ENCODE measurements around the gene FSTL4.
"Not testable (repeated sequence)": the region's sequence is repeated elsewhere in the genome, so short reads cannot be mapped to it uniquely, and the experiment has no call there.

Gene FSTL4

DNA sequence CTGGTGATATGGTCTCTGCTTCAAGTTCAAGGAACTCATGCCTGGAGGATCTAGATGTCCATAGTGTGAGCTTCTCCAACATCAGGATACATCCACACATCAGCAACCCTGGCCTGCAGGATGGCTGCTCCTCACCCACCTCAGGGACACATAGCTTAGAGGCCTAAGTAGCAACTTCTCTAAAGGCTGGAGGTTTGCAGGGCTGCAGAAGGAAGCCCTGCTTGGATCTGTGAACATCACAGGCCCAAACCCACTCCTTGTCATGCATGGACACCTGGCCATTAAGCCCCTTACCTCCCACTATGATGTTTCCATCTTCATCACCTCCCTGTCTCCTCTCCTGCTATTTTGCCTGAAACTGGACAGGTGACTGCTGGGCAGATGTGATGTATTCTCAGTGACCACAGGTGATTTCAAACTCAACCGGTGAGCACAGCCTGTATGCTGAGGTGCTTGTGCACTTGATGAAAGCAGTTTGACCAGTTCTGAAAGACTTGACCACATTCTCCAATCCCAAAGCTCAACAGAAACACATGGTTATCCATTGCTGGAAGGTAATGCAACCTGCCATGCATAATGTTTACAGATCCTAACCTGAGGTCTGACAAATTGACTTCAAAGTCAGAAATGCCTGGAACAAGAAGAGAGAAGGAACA lies 205.2 kb downstream of the FSTL4 start:
- in situ Hi-C loops (cut with MboI; ENCODE audit: low sequenced_read_pairs) = no loop called here

- in situ Hi-C loops (cut with MboI; ENCODE audit: low sequenced_read_pairs) = no loop called here
Measured at GRCh38 chr5:133406208-133406976, 205.9 kb downstream of the FSTL4 start.

DNA sequence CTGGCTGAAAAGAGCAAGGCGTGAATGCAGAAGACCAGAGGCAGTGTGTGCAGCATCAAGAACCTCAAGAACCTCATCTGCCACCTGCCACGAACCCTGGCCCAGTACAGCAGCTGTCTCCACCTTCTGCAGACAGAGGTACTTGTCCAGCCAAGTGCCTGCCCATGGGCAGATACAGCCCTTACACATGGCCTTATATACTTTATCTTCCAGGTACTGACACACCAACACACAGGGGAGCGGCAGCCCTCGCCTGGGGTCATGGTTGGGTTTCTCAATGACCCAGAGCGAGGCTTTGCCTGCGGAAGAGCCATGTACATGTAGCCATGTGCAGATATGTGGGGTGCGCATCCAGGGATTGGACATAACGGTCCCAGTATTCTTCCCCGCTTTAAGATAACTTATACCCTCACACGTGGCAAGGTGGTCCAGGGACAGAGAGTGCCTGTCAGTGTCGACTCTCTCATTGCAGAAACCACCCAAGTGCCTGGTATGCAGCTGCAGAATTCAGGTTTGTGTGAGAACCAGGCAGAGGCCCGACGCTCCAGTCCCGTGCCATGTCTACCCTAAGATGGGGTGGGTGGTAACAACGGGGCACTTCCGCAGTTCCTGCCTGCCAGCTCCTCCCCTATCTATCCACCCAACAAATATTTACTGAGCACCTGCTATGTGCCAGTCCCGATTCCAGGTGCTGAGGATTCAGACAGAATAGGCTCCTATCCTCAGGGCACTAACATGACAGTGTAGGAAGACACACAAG lies 206.9 kb downstream of the FSTL4 start:
- in situ Hi-C loops (cut with MboI; ENCODE audit: low sequenced_read_pairs) = no loop called here

DNA sequence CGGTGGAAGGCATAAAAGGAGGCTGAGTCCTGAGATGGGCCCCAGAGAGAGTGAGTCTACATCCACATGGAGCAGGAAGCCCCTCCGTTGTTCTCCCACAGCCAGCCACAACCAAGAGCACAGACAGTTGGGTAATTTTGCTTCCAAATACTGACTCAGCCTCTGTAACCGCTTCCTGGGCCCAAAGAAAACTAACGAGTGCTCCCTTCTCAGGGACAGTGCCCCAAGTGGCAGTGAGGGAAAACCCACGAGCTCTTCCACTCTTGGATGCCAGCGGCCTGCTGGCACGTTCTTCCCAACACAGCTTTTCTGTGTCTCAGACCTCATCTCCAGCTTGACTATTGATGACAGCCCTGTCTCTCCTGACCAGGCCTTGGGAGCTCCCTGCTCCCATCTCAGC lies 207.6 kb downstream of the FSTL4 start:
- in situ Hi-C loops (cut with MboI; ENCODE audit: low sequenced_read_pairs) = no loop called here

GRCh38 chr5:133403741-133404364 lies 208.5 kb downstream of the FSTL4 start:
- in situ Hi-C loops (cut with MboI; ENCODE audit: low sequenced_read_pairs) = no loop called here

DNA sequence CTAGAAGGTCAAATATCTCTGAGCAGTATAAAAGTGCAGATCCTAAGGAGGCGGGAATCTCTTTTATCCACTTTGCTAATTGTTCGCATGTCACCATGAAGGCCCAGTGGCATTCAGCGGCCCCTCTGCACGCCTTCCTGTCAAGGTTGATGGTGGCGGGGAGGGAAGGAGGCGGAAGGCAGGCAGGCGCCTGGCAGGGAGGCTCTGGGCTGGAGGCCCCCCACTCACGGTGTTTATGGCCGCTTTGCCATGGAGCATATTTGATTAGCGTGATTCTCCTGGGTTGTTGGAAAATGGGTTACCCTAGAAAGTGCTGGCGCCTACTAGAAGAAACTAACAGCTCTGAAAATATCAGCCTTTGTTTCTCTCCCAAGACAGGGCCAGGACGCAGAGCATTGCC lies 209.6 kb downstream of the FSTL4 start:
- in situ Hi-C loops (cut with MboI; ENCODE audit: low sequenced_read_pairs) = no loop called here

GRCh38 chr5:133401731-133402347 lies 210.5 kb downstream of the FSTL4 start:
- in situ Hi-C loops (cut with MboI; ENCODE audit: low sequenced_read_pairs) = no loop called here

DNA sequence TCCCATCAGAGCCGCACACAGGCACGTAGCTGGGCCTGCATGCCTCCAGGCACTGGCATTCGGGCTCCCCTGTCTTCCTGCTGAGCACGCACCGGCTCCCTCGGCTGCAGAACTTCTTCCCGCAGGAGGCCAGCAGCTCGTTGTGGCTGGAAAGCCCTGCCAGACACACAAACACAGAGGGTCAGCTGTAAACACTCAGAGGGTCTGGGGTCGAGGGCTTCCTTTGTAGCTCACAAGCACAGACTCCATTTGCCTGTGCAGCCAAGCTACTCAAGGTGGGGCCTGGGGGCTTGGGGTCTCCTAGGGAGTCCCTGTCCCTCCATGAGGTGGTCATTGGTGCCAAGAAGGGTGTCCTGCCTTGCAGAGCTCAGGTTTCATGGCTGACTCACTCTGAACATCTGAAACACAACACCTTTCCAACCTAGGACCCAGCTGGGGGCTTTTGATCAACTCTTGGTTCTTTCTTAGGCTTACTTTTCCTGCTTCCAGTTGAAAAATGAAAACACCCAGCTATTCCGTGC lies 211.4 kb downstream of the FSTL4 start:
- in situ Hi-C loops (cut with MboI; ENCODE audit: low sequenced_read_pairs) = no loop called here

GRCh38 chr5:133400120-133400519 lies 212.2 kb downstream of the FSTL4 start:
- in situ Hi-C loops (cut with MboI; ENCODE audit: low sequenced_read_pairs) = no loop called here

- in situ Hi-C loops (cut with MboI; ENCODE audit: low sequenced_read_pairs) = no loop called here
Measured at GRCh38 chr5:133399247-133399891, 213.0 kb downstream of the FSTL4 start.

DNA sequence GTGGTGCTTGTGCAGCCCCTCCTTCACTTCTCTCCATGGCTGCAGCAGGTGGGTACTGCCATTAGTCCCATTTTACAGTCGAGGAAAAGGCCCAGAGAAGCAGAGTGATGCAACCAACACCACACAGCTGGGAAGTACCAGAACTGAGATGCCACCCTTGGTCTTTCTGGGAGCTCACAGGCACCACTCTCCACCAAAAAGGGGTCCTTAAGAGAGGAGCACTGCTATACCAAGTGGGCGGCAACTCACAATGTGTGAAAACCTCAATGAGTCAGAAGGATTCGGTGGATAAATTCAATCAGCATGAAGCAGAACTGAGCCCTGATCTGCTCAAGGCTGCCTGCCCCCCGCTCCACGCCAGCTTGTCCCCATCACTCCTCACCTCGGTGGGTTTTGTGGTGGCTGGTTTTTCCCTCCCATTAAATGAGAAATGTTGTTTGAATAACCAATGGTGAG lies 213.7 kb downstream of the FSTL4 start:
- in situ Hi-C loops (cut with MboI; ENCODE audit: low sequenced_read_pairs) = no loop called here

DNA sequence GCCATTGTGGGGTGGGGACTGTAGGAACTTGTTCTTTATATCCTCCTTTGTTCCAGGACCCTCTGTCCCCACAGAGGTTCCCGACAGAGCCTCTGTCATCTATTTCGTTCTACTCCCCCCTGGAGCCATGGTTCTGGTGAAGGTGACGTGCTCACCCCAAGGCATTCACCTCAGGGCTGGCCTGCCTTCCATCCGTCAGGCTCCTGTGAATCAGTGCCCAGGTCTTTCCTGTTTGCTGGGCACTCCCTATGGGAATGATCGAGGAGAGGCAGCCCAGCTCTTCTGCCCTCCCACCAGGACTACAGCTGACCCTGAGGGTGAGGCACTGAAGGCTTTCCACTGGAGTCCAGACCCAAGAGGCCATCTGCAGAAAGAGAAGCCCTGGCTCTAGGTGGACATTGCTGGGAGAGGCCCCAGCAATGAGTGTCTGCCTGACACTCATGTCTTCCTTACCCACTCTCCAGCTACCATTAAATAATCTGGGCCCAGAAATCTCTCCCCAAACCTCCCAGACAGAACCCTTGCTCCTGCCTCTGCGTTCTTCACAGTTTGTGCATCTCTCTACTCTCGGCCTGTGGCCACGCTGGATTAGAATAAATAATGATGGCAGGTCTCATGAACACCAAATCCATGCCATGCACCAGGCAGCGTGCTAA lies 214.2 kb downstream of the FSTL4 start:
- in situ Hi-C loops (cut with MboI; ENCODE audit: low sequenced_read_pairs) = no loop called here

DNA sequence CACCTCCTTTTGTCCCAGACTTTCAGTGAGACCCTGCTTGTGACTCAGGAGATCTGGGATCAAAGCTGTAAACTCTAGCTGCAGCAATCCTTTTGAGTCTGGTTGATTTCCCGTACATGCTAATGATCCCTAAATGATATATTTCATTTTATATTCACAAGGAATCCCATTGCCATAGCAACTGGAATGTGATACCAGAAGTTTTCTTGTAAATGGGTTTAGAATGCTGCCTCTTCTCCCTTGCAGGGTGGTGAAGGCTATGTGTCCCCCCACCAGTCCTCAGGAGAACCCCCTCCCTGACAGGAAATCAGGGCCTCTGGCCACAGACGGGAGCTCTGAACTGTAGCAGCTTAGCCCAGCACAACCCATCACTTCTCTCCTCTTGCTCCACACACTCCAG lies 215.0 kb downstream of the FSTL4 start:
- in situ Hi-C loops (cut with MboI; ENCODE audit: low sequenced_read_pairs) = no loop called here

DNA sequence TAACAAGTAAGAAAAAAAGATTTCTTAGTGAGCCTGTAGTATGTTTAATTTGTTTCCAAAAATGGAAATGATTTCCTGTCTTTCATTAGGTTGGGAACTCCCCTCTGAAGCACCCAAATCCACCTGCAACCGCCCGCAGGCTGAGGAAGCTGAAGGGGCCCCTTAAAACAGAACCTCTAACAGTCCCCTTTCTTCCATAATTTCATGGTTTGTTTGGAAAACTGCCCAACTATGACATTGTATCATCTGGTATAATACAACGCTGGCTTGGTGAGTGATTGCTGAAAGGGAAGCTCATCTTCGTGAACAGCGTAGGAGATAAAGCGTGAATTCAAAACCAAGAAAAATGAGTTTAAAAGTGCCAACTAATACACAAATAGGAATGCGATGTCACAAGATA lies 215.5 kb downstream of the FSTL4 start:
- in situ Hi-C loops (cut with MboI; ENCODE audit: low sequenced_read_pairs) = no loop called here

DNA sequence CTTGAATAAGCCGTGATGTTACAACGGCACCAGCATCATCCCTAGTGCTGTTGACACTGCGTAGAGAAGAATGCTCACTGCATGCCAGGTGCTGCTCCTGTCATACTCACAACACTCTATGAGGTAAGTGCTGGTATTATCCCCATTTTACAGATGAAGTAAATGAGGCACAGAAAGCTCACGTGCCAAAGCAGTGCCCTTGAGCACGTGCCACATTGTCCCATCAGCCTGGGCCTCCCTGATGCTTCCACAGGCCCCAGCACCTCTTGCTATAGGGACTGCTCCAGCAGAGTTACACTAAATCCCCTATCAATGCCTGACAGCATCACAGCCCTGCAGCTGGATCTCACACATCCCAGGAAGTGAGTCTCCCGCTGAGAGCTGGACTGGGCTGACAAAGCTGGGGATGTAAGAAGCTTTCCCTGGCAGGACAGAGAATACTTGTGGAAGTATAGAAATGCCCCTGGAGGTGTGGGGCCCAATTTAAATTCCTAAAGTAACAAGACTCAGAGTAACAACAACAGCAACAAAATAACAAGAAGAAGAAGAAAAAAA lies 216.1 kb downstream of the FSTL4 start:
- in situ Hi-C loops (cut with MboI; ENCODE audit: low sequenced_read_pairs) = no loop called here

DNA sequence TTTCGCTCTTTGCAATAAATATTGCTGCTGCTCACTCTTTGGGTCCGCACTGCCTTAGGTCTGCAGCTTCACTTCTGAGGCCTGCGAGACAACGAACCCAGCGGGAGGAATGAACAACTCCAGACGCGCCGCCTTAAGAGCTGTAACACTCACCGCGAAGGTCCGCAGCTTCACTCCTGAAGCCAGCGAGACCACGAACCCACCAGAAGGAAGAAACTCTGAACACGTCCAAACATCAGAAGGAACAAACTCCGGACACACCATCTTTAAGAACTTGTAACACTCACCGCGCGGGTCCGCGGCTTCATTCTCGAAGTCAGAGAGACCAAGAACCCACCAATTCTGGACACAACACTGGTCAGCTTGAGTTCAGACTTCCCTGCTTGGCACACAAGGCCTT lies 217.1 kb downstream of the FSTL4 start:
- in situ Hi-C loops (cut with MboI; ENCODE audit: low sequenced_read_pairs) = not testable (repeated sequence)

GRCh38 chr5:133394477-133394817 lies 217.9 kb downstream of the FSTL4 start:
- in situ Hi-C loops (cut with MboI; ENCODE audit: low sequenced_read_pairs) = not testable (repeated sequence)

GRCh38 chr5:133393776-133394476 lies 218.4 kb downstream of the FSTL4 start:
- in situ Hi-C loops (cut with MboI; ENCODE audit: low sequenced_read_pairs) = no loop called here

GRCh38 chr5:133392448-133392847 lies 219.9 kb downstream of the FSTL4 start:
- in situ Hi-C loops (cut with MboI; ENCODE audit: low sequenced_read_pairs) = no loop called here
